Mesenchymal stem cell (in vitro differentiated cells and primary cell): Measurements from ENCODE around the gene ZNF805. TPM values are rescaled to one million over a fixed set of nuclear protein-coding genes. Genes with fewer than 3 reads are reported as not detected.

Experiments used
- DNase-seq: peaks from one replicate; pipeline ENCODE4 v3.0.0-alpha.2; 2013
- H2AFZ ChIP-seq: one replicate; pipeline ENCODE4 v1.6.1; 2013; ENCODE audit warnings: low read depth, mild to moderate bottlenecking, control low read depth, inconsistent platforms, low read length, moderate library complexity
- H2AK5ac ChIP-seq: 2 replicates; pipeline ENCODE4 v1.6.1; 2013; ENCODE audit warnings: low read length, moderate library complexity, mild to moderate bottlenecking, inconsistent platforms; ENCODE audit not compliant: severe bottlenecking
- H2BK120ac ChIP-seq: one replicate; pipeline ENCODE4 v1.6.1; 2013; ENCODE audit warnings: low read depth, mild to moderate bottlenecking, inconsistent platforms, low read length, moderate library complexity
- H2BK12ac ChIP-seq, 2 experiments: one replicate each; pipeline ENCODE4 v1.6.1; 2013; ENCODE audit warnings: inconsistent platforms in 2 of 2, low read length in 2 of 2, mild to moderate bottlenecking in 2 of 2, moderate library complexity in 2 of 2, control low read depth in 1 of 2
- H2BK15ac ChIP-seq: one replicate; pipeline ENCODE4 v1.6.1; 2013; ENCODE audit warnings: mild to moderate bottlenecking, low read depth, inconsistent platforms; ENCODE audit not compliant: poor library complexity, severe bottlenecking
- H2BK5ac ChIP-seq: 2 replicates; pipeline ENCODE4 v1.6.1; 2013; ENCODE audit warnings: low read depth, mild to moderate bottlenecking, low read length, control low read depth, inconsistent platforms; ENCODE audit not compliant: poor library complexity, severe bottlenecking
- H3K14ac ChIP-seq, 2 experiments: one replicate each; pipeline ENCODE4 v1.6.1; 2013; ENCODE audit warnings: inconsistent platforms in 2 of 2, low read length in 2 of 2, control low read depth in 1 of 2, mild to moderate bottlenecking in 1 of 2, moderate library complexity in 1 of 2
- H3K18ac ChIP-seq, 2 experiments: one replicate each; pipeline ENCODE4 v1.6.1; 2013; ENCODE audit warnings: inconsistent platforms in 2 of 2, low read length in 2 of 2, control low read depth in 1 of 2, low read depth in 1 of 2, mild to moderate bottlenecking in 1 of 2
- H3K23ac ChIP-seq, 2 experiments: one replicate each; pipeline ENCODE4 v1.6.1; 2013; ENCODE audit warnings: inconsistent platforms in 2 of 2, low read length in 2 of 2, mild to moderate bottlenecking in 2 of 2, moderate library complexity in 2 of 2, control low read depth in 1 of 2
- H3K27ac ChIP-seq: 2 replicates; pipeline ENCODE4 v1.5.1; 2013; ENCODE audit warnings: mild to moderate bottlenecking, moderate library complexity, low read length, control low read depth, inconsistent platforms; ENCODE audit not compliant: poor library complexity, severe bottlenecking
- H3K27me3 ChIP-seq, 2 experiments: 2 replicates each; pipeline versions ENCODE4 v1.6.1 to v1.7.0; 2013; ENCODE audit warnings: low read length in 2 of 2, mild to moderate bottlenecking in 2 of 2, moderate library complexity in 2 of 2, control low read depth in 1 of 2, inconsistent platforms in 1 of 2; ENCODE audit not compliant: control insufficient read depth in 1 of 2, insufficient read depth in 1 of 2
- H3K36me3 ChIP-seq, 2 experiments: 2 replicates each; pipeline versions ENCODE4 v1.6.1 to v1.7.0; 2013; ENCODE audit warnings: low read length in 2 of 2, control low read depth in 1 of 2, inconsistent platforms in 1 of 2, low read depth in 1 of 2, mild to moderate bottlenecking in 1 of 2; ENCODE audit not compliant: insufficient read depth in 2 of 2, control insufficient read depth in 1 of 2
- H3K4ac ChIP-seq, 2 experiments: one replicate each; pipeline ENCODE4 v1.6.1; 2013; ENCODE audit warnings: inconsistent platforms in 2 of 2, low read length in 2 of 2, mild to moderate bottlenecking in 2 of 2, moderate library complexity in 2 of 2, control low read depth in 1 of 2, low read depth in 1 of 2
- H3K4me1 ChIP-seq: 2 replicates; pipeline ENCODE4 v1.6.1; 2013; ENCODE audit warnings: low read depth, low read length, control low read depth; ENCODE audit not compliant: control insufficient read depth, insufficient read depth
- H3K4me2 ChIP-seq: 2 replicates; pipeline ENCODE4 v1.6.1; 2013; ENCODE audit warnings: low read length, mild to moderate bottlenecking, inconsistent platforms; ENCODE audit not compliant: poor library complexity, severe bottlenecking
- H3K4me3 ChIP-seq, 2 experiments: 2 replicates each; pipeline versions ENCODE4 v1.5.1 to v1.7.0; 2013; ENCODE audit warnings: low read length in 2 of 2, mild to moderate bottlenecking in 2 of 2, control low read depth in 1 of 2, low read depth in 1 of 2; ENCODE audit not compliant: insufficient read depth in 1 of 2
- H3K79me1 ChIP-seq: replicated peaks from 2 replicates; pipeline ENCODE4 v1.6.1; 2013; ENCODE audit warnings: mild to moderate bottlenecking, control low read depth, low read length, inconsistent platforms; ENCODE audit not compliant: poor library complexity, severe bottlenecking
- H3K9ac ChIP-seq: 2 replicates; pipeline ENCODE4 v1.7.0; 2013; ENCODE audit warnings: mild to moderate bottlenecking, low read length, moderate library complexity
- H3K9me3 ChIP-seq: 2 replicates; pipeline ENCODE4 v1.7.0; 2013; ENCODE audit warnings: mild to moderate bottlenecking, low read length; ENCODE audit not compliant: control insufficient read depth
- H4K8ac ChIP-seq: one replicate; pipeline ENCODE4 v1.6.1; 2013; ENCODE audit warnings: inconsistent platforms, mild to moderate bottlenecking, low read length, moderate library complexity
- H4K91ac ChIP-seq: one replicate; pipeline ENCODE4 v1.6.1; 2013; ENCODE audit warnings: mild to moderate bottlenecking, low read length, inconsistent platforms
- WGBS: methylation state at CpG from one replicate; pipeline ENCODE4 v1.1.7; 2013; ENCODE audit warnings: mixed read lengths; 5-methylcytosine and 5-hydroxymethylcytosine counted together
- polyA plus RNA-seq, 2 experiments: library from polyadenylated mRNA; stranded (reverse); fragments of 200-250 nt; gene quantifications; one replicate each; pipeline ENCODE4 v1.2.3, GENCODE V29; 2013

ZNF805 gene
- polyA plus RNA-seq (2013, experiment 1 of 2): 3.2 TPM
- polyA plus RNA-seq (2013, experiment 2 of 2): 3.0 TPM

DNA sequence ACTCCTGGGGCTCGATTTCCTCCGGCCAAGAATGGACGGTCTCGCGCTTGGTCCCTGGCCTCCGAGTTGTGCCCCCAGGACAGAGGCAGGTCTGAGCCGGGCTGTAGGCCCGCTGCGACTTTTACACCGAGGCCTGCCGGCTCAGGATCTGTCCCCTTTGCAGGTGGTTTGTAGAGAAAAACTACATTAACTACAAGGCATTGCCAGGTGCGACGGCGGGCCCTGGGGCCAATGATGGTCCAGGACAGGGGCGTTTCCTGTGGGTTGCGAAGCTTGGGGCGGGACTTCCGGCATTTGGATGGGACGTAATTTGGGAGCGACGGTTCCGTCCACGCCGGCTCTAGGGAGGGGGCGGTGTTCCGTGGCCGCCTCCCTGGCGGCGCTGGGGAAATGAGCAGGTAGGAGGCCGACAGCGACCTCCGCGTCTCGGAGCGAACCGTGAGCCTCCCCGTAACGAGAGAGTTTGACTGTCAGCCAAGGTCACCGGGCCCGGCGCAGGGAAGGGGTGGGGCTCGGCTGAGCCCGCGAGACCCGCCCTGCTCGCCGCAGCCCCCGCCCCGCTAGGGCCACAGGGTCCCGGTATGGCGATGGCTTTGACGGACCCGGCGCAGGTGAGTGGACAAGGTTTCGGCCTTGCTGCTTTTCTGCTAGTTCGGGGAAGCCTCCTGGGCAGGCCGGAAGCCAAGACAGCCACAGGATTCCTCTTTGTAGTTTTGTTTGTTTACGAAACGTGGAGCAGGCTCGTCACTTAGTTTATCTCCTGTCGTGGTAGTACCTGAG lies at the start of gene ZNF805:
Gene ZNF805 (plus strand): TSS at position 322 of the 780 bp plus-strand sequence. CDS start 260 bp downstream, at position 582.
- Histone ChIP-seq H2BK15ac (peak within 1 kb of the TSS; percentile 39), H2BK120ac (peak within 1 kb of the TSS; percentile 21), H3K27ac (peak within 1 kb of the TSS; percentile 79), H3K9me3 (no peaks in the 10 kb centered on the region), H4K8ac (peak within 1 kb of the TSS; percentile 99), H3K79me1 (peaks cover 21% of the 10 kb centered on the region), H3K23ac (no peak within 1 kb of the TSS), H3K14ac (peak within 1 kb of the TSS in 1 of 2 experiments; percentile 76), H3K4ac (peak within 1 kb of the TSS; percentile 80 to 93), H3K36me3 (peaks cover 18 to 21% of the 10 kb centered on the region in 2 experiments), H3K4me2 (peak within 1 kb of the TSS; percentile 72), H3K4me3 (peak within 1 kb of the TSS; percentile 89 to 100), H2BK5ac (peak within 1 kb of the TSS; percentile 20), H3K9ac (peak within 1 kb of the TSS; percentile 100), H3K4me1 (peaks cover 9% of the 10 kb centered on the region), H3K18ac (peak within 1 kb of the TSS; percentile 86 to 93), H2AK5ac (no peak within 1 kb of the TSS), H3K27me3 (no peaks in the 10 kb centered on the region), H4K91ac (peak within 1 kb of the TSS; percentile 87), H2AFZ (peak within 1 kb of the TSS; percentile 98), H2BK12ac (no peak within 1 kb of the TSS)
- under 1% methylated on average over 60 of the region's 61 CpGs for WGBS
- peak; percentile 91 for DNase-seq

GRCh38 chr19:57191141-57192076 lies 49.0 kb upstream of the ZNF805 start, which contains the start of gene ZNF264:
ZNF264 (plus strand) TSS chr19:57191500; CDS start chr19:57191914, 414 bp downstream.
- peak within 1 kb of the TSS; percentile 37 for H2BK5ac ChIP-seq
- H4K8ac ChIP-seq: peak within 1 kb of the TSS; percentile 85
- peak within 1 kb of the TSS; percentile 92 for H3K27ac ChIP-seq
- no peak within 1 kb of the TSS for H3K23ac ChIP-seq
- peak within 1 kb of the TSS; percentile 63 to 96 for H3K14ac ChIP-seq
- no peak within 1 kb of the TSS for H2BK15ac ChIP-seq
- H2AFZ ChIP-seq: peak within 1 kb of the TSS; percentile 99
- peak within 1 kb of the TSS; percentile 58 for H3K4me2 ChIP-seq
- peak within 1 kb of the TSS; percentile 96 for H3K9ac ChIP-seq
- H2BK120ac ChIP-seq: peak within 1 kb of the TSS; percentile 35
- peak; percentile 86 for DNase-seq
- H3K4me1 ChIP-seq: peaks cover 17% of the 10 kb centered on the region
- H3K79me1 ChIP-seq: peaks cover 16% of the 10 kb centered on the region
- peak within 1 kb of the TSS in 1 of 2 experiments; percentile 1 for H2BK12ac ChIP-seq
- H3K4me3 ChIP-seq: peak within 1 kb of the TSS; percentile 91 to 100
- 3% methylated on average over 81 of the region's 81 CpGs for WGBS
- H3K4ac ChIP-seq: peak within 1 kb of the TSS; percentile 7 to 81
- H3K18ac ChIP-seq: peak within 1 kb of the TSS; percentile 49 to 94
- H3K9me3 ChIP-seq: peaks cover 4% of the 10 kb centered on the region
- peaks cover 30 to 36% of the 10 kb centered on the region in 2 experiments for H3K36me3 ChIP-seq
- H4K91ac ChIP-seq: peak within 1 kb of the TSS; percentile 71
- no peaks in the 10 kb centered on the region for H3K27me3 ChIP-seq
- H2AK5ac ChIP-seq: no peak within 1 kb of the TSS

- H2AFZ ChIP-seq: peak overlapping the region; percentile 99
- peak overlapping the region in 1 of 2 experiments; percentile 96 for H3K14ac ChIP-seq
- H3K4me2 ChIP-seq: peak overlapping the region; percentile 58
- no peak overlapping the region for H3K23ac ChIP-seq
- H4K91ac ChIP-seq: no peak overlapping the region
- H2AK5ac ChIP-seq: no peak overlapping the region
- H3K18ac ChIP-seq: peak overlapping the region; percentile 49 to 94
- no peak overlapping the region for H2BK5ac ChIP-seq
- DNase-seq: no peak
- peaks cover 36 to 42% of the 10 kb centered on the region in 2 experiments for H3K36me3 ChIP-seq
- H3K9ac ChIP-seq: peak overlapping the region; percentile 96
- peak overlapping the region; percentile 91 to 100 for H3K4me3 ChIP-seq
- no peaks in the 10 kb centered on the region for H3K27me3 ChIP-seq
- no peak overlapping the region for H2BK15ac ChIP-seq
- no peak overlapping the region for H2BK120ac ChIP-seq
- H2BK12ac ChIP-seq: no peak overlapping the region
- H4K8ac ChIP-seq: peak overlapping the region; percentile 66
- peaks cover 17% of the 10 kb centered on the region for H3K4me1 ChIP-seq
- H3K4ac ChIP-seq: peak overlapping the region in 1 of 2 experiments; percentile 40
- H3K79me1 ChIP-seq: peaks cover 21% of the 10 kb centered on the region
- 13% methylated on average over 9 of the region's 9 CpGs for WGBS
- H3K27ac ChIP-seq: peak overlapping the region; percentile 6
- H3K9me3 ChIP-seq: peaks cover 4% of the 10 kb centered on the region
Observed at GRCh38 chr19:57192077-57192420, 48.4 kb upstream of the ZNF805 start.
